ENCODE data around the gene PITPNM3. TPM values are rescaled to one million over a fixed set of nuclear protein-coding genes. Genes with fewer than 3 reads are reported as not detected.

PITPNM3 gene
- total RNA-seq, 1 donor from 2014 or later: 2.8 TPM

DNA sequence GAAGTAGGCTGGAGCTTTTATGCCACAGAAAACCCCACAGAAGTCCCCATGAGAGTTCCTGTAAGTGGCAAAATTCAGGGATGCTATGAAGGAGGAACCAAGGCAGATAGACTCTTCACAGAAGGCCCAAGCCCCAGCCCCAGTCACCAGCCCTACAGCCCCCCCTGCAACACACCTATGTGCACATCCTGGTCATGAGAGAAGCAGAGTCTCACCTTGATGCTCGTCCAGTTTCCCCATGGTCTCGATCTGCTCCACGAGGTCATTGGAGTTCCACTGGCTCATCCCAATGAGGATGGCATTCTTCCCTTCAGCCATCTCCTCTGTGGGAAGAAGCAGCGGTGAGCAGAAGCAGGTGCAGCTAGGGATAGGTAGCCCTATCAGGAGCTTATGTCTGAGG is 31.2 kb downstream of the PITPNM3 start:
- no peak overlapping the region for H3K27ac Mint-ChIP-seq
- H3K9me3 Mint-ChIP-seq (ENCODE audit: low read depth): peaks cover 6% of the 10 kb centered on the region
- H3K36me3 Mint-ChIP-seq (ENCODE audit: insufficient read depth): peaks cover 1% of the 10 kb centered on the region
- DNase-seq (ENCODE audit: low spot score, unreplicated experiment): no peak
- peaks cover 2% of the 10 kb centered on the region for H3K27me3 Mint-ChIP-seq
- no peaks in the 10 kb centered on the region for H3K4me1 Mint-ChIP-seq (ENCODE audit: low read depth)
- no peak overlapping the region for H3K4me3 Mint-ChIP-seq (ENCODE audit: low read depth)
- TF ChIP-seq, protein P1, sequence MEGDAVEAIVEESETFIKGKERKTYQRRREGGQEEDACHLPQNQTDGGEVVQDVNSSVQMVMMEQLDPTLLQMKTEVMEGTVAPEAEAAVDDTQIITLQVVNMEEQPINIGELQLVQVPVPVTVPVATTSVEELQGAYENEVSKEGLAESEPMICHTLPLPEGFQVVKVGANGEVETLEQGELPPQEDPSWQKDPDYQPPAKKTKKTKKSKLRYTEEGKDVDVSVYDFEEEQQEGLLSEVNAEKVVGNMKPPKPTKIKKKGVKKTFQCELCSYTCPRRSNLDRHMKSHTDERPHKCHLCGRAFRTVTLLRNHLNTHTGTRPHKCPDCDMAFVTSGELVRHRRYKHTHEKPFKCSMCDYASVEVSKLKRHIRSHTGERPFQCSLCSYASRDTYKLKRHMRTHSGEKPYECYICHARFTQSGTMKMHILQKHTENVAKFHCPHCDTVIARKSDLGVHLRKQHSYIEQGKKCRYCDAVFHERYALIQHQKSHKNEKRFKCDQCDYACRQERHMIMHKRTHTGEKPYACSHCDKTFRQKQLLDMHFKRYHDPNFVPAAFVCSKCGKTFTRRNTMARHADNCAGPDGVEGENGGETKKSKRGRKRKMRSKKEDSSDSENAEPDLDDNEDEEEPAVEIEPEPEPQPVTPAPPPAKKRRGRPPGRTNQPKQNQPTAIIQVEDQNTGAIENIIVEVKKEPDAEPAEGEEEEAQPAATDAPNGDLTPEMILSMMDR (IDR thresholded peaks at IDR 0.05; ENCODE audit: unreplicated experiment): no peak

DNA sequence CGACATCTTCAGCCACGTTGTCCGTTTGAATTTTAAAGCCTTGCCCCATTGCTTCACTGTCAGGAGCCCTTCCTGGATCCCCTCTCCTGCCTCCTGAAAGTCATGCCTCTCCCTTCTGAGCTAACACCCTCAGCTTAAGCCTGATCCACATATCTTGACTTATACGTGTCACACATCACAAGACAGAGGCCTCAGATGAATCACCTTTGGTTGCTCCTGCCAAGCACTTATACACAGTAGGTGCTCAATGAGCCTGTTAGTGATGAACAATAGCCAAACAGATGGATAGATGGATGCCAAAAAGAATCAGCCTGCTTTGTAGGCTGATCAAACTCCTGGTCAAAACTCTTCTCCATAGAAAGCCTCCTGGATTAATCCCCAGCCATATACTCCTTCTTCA is 31.8 kb downstream of the PITPNM3 start:
- no peak overlapping the region for H3K27ac Mint-ChIP-seq

DNA sequence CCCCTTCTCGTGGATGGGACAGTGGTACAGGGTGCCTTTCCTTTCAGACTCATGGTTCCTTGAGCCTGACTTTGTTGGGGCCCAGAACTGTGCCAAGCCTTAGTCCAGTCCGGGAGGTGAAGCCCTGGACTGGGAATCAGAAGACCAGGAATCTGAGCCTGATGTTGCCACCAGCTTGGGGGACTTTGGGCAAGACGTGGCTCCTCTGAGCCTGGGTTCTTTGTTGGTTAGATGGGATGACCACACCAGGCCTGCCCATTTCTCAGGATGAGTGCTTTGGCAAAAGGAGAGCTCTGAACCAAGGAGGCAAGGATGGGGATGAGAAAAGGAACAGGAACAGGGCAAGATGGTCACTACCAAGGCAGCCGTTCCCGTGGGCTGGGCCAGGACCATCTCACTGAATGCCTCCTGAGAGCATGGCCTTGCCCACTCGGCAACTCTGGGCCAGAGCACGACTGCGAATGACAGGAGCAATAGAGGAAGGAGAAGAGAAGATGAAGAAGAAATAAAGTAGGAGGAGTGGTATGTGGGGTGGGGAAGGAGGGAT is 32.5 kb downstream of the PITPNM3 start:
- H3K9me3 Mint-ChIP-seq (ENCODE audit: low read depth): peaks cover 6% of the 10 kb centered on the region
- no peak for DNase-seq (ENCODE audit: low spot score, unreplicated experiment)
- H3K36me3 Mint-ChIP-seq (ENCODE audit: insufficient read depth): peaks cover 1% of the 10 kb centered on the region
- peaks cover 2% of the 10 kb centered on the region for H3K27me3 Mint-ChIP-seq
- TF ChIP-seq, protein P1 (IDR thresholded peaks at IDR 0.05; ENCODE audit: unreplicated experiment): no peak
- H3K4me1 Mint-ChIP-seq (ENCODE audit: low read depth): no peaks in the 10 kb centered on the region
- H3K27ac Mint-ChIP-seq: no peak overlapping the region
- no peak overlapping the region for H3K4me3 Mint-ChIP-seq (ENCODE audit: low read depth)

More for the DNA sequence above, 31.8 kb downstream of the PITPNM3 start:
- peaks cover 1% of the 10 kb centered on the region for H3K36me3 Mint-ChIP-seq (ENCODE audit: insufficient read depth)
- peaks cover 2% of the 10 kb centered on the region for H3K27me3 Mint-ChIP-seq
- TF ChIP-seq, protein P1 (IDR thresholded peaks at IDR 0.05; ENCODE audit: unreplicated experiment): no peak
- H3K4me1 Mint-ChIP-seq (ENCODE audit: low read depth): no peaks in the 10 kb centered on the region
- H3K4me3 Mint-ChIP-seq (ENCODE audit: low read depth): no peak overlapping the region
- H3K9me3 Mint-ChIP-seq (ENCODE audit: low read depth): peaks cover 6% of the 10 kb centered on the region
- DNase-seq (ENCODE audit: low spot score, unreplicated experiment): no peak

DNA sequence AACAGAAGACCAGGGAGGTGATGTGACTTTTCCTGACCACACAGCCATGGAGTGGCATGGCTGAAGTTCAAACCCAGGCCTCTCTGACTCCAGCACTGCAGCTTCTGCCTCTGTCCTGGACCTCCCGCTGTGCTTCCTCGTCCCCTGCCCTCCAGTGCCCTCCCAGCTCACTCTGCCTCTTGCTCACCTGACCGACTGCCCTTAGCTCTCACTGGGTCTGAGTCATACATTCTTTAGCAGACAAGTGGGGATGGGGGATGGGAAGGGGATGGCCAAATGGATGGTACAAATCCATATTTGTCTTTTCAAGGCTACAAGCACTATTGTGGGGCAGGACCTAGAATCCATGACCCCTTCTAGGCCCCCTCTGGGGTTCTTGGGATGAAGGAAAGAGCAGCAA is 33.0 kb downstream of the PITPNM3 start:
- TF ChIP-seq, protein P1 (IDR thresholded peaks at IDR 0.05; ENCODE audit: unreplicated experiment): no peak
- no peak overlapping the region for H3K4me3 Mint-ChIP-seq (ENCODE audit: low read depth)
- no peak for DNase-seq (ENCODE audit: low spot score, unreplicated experiment)
- no peak overlapping the region for H3K27ac Mint-ChIP-seq
- H3K4me1 Mint-ChIP-seq (ENCODE audit: low read depth): no peaks in the 10 kb centered on the region
- H3K36me3 Mint-ChIP-seq (ENCODE audit: insufficient read depth): peaks cover 1% of the 10 kb centered on the region
- H3K9me3 Mint-ChIP-seq (ENCODE audit: low read depth): peaks cover 10% of the 10 kb centered on the region
- H3K27me3 Mint-ChIP-seq: peaks cover 1% of the 10 kb centered on the region

DNA sequence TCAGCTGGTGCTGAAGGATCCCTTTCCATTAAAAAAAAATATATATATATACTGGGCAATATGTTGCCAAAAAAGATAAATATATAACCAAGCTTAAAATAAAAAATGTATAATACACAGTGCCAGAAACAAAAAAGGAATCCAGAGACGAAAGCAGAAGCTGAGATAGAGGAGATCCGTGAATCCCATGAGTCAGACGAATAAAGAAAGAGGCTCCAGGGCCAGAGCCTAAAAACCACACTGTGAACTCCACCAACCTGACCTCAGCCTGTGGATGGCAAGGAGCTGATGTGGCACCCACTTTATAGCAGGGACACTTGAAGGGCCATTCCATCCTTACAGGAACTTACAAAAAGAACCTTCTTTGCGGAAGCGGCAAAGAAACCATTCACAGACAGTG is 34.8 kb downstream of the PITPNM3 start:
- TF ChIP-seq, protein P1 (IDR thresholded peaks at IDR 0.05; ENCODE audit: unreplicated experiment): no peak
- H3K36me3 Mint-ChIP-seq (ENCODE audit: insufficient read depth): peaks cover 1% of the 10 kb centered on the region
- DNase-seq (ENCODE audit: low spot score, unreplicated experiment): no peak
- H3K9me3 Mint-ChIP-seq (ENCODE audit: low read depth): peaks cover 10% of the 10 kb centered on the region
- H3K27me3 Mint-ChIP-seq: no peaks in the 10 kb centered on the region
- H3K27ac Mint-ChIP-seq: no peak overlapping the region
- no peaks in the 10 kb centered on the region for H3K4me1 Mint-ChIP-seq (ENCODE audit: low read depth)
- no peak overlapping the region for H3K4me3 Mint-ChIP-seq (ENCODE audit: low read depth)
